GM21723 (cell line): ENCODE results near the gene PSMD11.

ENCODE experiments used
- ATAC-seq: cut with Tn5 transposase; IDR thresholded peaks from one replicate; pipeline ENCODE4 v1.9.1; 2021; ENCODE audit warnings: mild to moderate bottlenecking, moderate library complexity; ENCODE audit not compliant: unreplicated experiment

PSMD11 gene

DNA sequence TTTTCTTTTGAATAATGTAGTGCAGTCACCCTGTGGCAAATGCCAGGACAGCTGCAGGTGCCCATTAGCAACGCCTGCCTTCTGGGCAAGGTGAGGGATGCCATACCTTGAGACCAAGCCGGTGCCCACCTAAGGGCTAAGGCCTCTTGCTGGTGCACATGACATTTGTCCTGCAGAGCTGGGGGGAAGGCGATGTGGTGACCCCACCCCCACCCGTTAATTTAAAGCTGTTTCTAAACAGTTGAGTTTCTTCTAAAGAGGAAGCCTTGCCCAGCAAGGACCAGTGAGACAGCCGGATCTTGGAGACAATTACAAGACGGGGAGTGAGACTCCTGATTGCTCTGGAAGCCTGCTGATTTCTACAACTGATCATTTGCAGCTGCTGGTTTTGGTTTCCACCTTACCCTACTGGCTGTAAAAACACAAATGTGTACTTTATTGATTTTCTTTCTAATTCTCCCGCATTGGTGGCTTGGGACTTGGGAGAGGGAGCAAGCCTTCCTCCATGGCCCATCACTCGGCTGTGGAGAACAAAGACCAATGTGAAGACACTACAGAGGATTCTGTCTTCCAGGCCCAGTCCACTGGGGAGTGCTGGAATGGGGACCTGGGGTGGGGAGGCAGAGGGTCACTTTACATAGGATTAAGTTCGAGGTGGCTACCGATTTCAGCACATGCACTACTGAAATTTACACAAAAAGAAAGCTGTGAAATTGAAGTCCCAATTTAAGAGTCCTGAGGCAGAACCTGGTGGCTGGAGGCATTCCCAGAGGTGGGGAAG is 45.2 kb downstream of the PSMD11 start:
- ATAC-seq = no peak

DNA sequence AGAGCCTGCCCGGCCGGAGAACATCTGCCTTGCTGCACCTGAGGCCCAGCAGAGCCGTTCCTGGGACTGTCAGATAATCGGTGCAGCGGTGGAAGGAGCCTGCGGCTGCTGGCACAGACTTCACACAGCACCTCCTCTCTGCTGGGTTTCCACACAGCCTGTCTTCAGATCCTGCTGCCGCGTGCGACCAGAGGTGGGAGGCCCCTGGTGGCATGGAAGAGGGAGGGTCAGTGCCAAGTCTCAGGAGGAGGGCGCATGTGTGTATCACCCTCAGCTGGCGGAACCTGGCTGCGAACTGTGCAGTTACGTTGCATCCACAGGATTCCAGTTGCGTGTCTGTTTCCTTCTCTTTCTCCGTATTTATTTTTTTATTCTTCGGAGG is 45.8 kb downstream of the PSMD11 start:
- ATAC-seq = no peak

DNA sequence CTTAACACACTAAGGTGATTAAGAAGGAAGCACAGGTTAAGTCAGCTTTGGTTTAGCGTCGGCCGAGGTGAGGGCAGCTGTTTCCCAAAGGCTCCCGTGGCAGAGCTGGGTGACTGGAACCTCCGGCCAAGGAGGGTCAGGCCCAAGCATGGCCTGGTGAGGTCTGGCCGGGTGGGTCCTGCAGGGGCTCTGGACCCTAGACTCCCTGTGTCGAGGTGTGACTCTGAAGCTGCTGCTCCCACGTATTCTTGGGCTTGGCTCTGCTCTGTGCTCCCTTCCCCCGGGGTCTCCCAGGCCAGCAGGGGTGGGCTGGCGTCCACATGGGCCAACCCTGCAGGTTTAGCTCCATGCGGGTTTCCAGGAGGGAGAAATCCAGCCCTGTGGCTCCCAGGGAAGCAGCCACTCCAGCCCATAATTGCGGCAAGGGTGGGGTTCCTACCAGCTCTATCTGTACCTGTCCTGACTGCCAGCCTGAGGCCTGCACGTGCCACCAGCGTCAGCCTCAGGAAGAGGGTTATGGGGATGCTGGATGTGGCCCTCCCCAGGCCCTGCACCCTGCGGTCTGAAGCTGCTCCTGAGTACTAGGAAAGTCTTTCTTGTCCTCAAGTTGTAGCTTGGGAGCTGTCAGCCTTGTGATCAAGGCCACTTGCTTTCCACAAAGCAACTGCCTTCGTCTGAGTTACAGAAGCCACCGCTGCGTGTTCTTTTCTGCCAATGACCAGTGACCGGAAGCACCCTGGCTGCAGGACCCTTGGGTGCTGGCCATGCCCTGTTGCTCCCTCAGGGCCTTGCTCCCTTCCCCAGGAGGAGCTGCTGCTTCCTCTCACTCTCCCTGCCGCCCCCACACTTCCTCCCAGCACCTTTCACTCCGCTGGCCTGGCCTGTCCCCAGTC is 47.3 kb downstream of the PSMD11 start:
- no peak for ATAC-seq

DNA sequence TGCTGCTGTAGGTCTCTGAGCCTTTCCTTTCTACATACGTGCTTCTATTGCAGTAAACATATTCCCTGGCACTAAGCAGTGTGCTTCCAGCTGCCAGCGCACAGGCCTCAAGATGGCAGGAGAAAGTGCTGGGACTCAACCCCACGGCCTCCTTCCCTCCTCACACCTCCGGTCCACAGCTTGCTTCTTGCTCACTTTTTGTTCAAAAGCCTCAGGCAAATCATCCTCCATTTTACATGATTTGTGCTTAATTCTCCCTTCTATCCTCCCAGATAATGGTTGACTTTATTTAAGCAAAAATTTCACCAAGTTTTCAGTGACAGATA is 47.9 kb downstream of the PSMD11 start:
- ATAC-seq = no peak

DNA sequence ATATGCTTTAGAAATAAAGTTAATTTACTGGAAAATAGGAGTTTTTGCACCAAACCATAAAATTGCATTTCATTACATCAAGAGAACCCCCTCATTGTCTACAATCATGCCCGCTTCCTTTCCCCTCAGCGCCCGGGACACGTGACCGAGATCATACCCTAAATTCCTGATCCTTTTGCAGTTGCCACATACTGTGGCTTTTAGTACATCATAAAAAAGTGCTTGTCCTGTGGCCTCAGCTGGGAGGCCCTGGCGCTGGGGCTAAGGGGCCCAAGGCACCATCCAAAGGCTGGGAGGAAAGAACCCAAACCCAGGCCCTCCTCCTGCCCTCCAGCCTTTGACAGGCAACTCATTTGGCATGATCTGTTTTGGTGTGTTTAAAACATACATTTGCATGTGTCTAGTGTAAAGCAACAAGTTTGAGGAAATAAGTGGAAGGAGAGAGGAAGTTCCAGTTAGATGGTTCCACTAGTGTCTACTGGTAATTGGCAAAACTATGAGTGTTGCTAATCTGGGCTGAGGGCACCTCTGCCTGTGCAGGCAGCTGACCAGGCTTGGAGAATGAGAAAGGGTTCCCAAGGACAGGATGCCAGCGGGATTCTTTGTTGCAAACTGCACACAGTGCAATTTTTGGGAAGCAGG is 48.5 kb downstream of the PSMD11 start:
- no peak for ATAC-seq

DNA sequence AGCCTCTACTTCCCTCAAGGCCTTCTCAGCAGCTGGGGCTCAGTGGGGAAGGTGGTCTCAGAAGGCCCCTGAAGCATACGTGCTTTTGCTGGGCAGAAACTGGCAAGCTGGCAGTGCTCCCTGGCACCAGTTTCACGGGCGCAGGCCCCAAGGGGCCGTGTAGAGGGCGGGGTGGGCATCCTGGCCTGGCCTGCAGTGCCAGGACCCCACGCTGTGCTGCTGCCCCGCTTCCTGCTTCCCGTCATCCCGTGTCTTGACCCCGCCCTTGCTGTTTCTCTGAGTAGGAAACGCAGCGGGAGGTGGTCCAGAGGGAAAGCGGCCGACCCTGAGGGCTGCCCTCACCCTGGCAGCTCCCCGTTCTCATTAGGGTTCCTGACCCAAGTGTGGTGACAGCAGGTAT is 49.3 kb downstream of the PSMD11 start:
- ATAC-seq = no peak

DNA sequence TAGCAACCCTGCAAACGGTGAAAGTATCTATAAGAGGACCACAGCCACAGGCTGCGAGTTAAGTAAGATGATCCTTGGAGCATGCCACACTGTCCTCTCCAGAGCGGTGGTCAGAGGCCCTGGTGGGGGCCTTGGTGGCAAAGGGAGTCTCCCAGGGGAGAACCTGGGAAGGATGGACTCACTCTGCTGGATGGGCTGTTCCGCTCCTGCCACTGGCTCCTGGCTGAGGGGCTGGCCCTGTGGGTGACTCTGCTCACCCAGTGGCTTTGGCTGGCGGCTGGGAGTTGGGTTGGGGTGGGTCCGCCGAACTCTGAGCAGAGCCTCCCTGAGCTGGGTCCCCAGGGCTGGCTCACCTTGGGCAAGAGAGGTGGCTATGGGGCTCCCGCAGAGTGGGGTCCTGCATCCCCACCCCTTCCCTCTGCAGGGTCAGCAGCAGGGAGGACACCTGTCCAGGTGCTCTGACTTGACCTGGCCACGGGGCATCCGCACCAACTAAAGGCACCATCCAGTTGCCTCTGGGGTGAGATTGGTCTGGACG is 49.7 kb downstream of the PSMD11 start:
- ATAC-seq = no peak

DNA sequence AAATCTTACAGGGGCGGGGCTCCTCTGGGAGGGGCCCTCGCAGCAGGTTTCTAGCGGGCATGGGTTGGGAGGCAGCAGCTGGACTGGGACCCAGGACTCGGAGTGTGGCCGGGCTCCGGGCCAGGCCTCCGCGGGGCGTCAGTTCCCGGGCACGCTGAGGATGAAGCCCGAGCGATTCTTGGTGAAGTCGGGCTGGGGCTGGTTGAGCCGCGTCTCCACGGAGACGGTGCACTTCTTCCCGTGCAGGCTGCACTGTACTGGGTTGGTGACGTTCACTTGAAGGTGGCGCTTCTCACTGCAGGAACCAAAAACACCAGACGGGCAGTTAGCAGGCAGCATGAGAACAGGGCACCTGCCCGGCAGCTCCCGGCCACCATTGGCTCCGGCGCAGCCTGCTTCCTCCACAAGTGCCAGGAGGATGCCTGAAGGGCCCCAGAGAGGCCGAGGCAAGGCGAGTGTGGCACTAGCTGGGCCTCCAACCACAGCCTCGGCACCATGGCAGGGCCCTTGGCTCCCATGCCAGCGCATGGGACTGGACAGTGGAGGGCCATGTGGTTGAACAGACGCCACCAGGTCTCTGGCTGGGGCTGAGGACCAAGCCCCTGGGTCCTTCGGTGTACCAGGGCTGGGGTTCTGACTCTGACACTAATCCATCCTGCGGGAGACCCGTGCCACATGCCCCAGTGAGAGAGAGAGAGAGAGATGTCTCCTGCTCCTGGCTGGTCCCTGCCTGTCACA is 50.5 kb downstream of the PSMD11 start:
- no peak for ATAC-seq

DNA sequence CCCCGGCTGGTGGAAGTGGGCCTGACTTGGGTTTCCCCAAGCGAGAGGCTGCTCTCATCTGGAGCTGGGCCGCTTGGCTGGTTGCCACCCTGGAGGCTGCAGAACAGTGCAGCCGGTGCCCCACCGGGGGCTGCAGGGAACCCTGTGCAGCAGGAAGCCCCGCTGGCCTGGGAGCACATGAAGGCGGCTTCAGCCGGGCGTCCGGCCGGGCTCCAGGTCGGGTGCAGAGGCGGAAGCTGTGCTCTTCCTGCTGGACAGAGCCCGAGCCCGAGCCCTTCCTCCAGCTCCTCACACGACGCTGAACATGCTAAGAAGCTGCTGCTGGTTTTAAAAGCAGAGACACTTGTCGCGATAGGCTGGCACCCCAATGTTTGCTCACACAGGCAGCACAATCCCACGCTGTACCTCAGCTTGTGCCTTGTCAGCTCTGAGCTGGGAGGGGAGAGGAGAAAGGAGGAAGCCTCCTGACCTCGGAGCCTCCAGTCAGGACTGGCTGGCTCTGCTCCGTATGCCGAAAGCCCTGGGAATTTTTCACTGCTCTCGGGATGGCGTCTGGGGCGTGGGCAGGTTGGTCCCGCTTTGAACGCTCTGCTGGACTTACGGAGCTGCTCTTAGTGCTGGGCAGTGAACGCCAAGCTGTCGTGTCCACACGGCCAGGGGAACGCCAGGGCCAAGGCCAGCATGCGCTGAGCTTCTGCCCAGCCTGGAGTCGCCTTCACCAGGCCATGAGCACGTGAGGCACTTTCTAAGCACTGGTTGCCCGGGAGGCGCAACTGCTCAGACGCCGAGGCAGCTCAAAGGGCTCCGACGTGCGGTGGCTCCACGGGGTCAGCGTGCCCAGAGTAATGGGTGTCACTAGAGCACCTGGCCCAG is 51.3 kb downstream of the PSMD11 start:
- no peak for ATAC-seq

DNA sequence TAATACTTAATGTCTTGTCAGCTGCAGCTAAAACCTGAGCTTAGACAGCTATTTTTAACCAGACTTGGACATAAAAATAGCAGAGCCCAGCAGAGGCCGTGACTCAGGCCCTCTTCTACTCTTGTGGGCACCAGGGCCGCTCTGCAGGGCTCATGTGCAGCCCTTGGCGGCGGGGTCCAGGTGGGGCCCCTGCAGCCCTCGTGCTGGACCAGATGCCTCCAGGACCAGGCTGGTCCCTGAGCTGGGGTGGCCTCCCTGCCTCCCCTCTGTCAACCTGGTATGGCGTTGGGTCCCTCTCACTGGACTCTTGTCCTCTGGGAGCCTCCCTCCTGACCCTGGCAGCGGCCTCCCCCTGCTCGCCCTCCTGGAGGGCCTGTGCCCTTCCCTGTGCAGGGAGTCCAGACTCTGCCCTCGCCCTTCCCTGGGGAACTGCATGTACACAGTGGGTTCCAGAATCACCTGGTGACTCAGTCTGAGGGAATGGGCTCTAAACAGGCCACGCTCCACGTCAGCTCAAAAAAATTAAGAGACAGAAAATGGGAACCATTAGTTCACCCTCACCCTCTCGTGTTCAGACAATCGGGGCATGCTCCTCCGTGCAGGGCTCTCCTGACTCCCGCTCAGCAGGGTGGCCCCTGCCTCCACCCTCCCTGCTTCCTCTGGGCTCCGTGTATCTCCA is 52.2 kb downstream of the PSMD11 start:
- no peak for ATAC-seq

DNA sequence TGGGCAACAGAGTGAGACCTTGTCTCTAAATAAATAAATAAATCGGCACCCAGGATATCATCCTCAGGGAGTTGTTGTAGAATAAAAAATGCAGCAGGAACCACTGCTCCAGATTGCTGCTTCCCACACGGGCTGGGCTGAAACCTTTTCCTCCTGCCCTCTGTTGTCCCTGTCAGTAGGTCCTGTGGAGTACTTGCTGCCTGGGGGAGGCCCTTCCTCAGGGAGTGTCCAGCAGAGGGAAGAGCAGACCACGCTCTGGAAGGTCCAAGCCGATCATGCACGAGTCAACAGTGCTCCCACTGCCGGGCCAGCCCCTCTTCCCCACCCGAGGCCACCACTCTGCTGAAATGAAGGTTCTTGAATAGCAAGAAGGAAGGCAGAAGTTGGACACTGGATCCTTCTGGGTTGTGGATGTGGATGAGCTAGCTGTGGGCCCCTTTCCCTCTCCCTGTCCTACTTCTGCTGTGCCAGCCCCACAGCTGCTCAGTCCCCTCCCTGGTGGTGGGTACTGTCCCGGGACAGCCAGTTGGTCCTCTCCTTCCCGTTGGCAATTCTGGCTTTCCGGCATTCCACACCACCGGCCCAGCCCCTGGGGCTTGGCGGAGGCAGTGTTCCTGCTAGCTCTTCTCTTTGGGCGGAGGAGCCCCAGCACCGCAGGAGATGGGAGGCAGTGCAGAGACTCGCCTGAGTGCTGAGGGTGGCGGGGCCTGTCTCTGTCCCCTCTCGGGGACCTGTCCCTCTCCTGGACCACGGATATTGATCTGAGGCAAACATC is 53.3 kb downstream of the PSMD11 start:
- ATAC-seq = no peak

DNA sequence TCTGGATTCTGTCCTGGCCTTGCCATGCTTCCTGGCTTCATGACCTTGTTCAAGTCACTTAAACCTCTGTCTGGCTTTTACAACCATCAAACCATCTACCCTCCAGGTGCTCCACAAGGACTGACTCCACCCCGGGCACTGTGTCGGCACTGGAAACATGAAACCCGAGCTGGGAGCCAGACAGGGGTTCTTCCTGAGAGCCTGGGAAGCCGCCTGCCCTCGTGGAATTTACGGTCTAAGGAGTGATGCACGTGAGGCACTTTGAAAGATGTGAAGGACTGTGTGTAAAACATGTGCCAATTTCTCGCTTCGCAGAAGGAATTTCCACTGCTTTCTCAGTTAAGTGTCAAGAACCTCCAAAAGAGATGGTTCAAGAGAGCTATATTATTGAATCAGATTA is 54.1 kb downstream of the PSMD11 start:
- ATAC-seq = no peak

DNA sequence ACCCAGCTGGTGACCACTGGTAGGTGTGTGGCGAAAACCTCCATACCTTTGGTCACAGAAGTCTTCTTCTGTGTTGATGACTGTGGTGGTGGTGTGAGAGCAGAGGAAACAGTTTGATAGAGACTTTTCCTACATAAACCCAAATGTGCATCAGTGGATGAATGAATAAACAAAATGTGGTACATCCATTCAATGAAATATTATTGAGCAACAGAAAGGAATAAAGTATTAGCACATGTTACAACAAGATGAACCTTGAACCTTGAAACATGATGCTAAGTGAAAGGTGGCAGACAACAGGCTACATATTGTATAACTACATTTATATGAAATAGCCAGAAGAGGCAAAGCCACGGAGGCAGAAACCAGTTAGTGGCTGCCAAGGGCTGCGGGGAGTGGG is 57.7 kb downstream of the PSMD11 start:
- ATAC-seq = no peak

DNA sequence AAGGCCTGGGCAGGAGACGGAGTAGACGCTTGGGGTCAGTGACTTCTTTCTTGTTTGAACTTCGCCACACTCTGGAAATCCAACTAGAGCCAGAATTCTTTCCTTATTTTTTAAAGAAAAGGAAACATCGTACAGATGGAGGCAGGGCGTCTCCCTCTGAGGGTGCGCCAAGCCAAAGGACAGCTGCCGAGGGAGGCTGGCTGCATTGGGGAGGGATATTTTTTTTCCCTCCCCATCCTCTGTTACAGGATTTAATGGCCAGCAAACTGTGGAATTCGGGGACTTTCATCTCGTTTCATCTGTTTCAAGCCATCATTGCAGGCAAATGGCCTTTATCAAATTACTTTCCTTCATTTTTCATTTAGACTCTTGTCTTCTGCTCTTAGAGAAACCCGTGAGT is 58.4 kb downstream of the PSMD11 start:
- no peak for ATAC-seq

DNA sequence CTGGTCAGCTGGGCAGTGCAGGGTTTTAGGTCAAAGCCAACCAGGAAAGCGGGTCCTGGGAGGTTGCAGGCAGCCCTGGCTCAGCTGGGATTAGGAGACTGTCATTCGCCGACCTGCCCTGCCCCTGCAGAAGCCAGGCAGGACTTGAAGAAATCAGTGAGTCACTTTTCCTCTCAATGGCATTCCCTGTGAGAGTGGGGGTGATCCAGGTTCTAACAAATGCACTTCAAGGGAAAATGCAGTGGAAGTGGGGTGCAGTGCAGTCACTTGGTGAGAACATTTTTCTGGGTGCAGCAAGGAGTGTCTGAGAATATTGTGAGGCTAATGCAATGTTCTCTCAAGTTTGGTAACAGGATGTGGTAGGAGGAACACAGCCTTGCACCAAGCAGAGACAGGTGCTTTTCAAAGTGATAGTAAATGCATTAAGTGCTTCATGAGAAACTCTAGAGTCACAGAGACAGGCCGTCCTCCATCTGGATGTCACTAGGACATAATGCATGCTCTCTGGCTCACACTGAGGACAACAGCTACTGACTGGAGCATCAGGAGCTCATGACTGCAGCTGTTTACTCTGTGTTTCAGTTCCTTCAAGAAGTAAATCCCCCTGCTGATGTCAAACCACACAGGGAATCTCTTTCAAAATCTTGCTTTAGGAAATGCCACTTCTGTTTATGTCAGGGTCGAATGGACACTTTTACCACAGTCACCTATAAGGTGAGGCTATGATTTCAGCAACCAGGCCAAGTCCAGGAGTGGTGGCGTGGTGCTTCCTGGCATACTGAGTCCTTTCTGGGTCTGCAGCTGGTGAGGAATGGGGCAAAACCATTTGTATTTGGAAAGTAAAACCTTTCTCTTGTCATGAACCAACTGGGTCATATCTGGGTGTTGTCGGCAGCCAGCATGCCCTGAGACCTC is 59.2 kb downstream of the PSMD11 start:
- peak; percentile 87 for ATAC-seq

DNA sequence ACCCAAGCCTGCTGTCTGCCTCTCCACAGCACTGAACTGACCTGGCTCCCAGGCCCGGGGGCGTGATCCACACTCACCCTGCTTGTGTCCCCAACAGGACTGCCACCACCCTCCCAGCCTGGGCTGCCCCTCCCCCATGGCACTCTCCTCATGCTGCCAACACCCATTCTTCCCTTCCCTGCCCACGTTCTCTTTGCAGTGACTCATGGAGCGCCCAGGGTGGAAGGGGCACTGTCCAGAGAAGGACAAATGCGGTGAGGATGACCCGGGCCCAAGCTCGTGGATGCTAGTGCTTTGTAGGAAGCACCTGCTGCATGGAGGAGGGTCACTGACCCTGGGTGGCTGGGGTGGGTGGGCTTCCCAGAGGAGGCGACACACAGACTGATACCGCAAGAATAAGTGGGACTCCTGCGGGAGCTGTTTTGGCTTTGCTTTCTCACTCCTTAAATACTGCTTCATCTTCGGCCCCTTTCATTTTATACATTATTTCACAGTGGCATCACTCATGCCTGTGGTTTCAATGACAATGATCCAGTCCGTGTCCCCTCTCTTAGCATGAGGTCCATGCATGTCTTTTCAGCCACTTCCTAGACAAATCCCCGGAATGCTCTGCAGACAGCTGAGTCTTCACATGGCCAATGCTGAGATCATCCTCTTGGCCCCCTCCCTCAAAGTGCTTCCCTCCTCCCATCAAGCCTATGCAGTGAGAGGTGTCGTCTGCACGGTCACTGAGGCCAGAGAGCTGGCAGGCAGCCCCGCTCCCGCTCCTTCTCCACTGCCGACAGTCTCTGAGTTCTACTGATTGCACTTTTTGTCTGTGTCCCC is 60.1 kb downstream of the PSMD11 start:
- ATAC-seq = no peak

DNA sequence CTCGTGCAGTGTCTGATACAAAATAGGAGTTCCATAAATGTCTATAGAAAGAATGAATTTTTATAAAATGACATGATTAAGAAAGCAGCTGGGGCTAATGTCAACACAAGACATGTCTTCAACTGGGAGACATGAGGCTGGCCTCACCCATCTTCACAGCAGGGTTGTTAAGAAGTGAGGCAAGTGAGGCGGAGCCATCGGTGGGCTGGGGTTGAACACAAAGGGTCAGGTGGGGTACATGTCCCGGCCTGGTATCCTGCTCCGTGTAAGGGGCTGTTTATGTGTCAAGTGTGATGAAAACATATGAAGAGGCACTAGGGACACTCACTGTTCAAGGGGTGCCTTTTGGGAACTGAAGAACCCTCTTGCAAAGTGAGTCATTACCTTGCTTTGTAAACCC is 64.6 kb downstream of the PSMD11 start:
- no peak for ATAC-seq
